ENCODE measurements around the gene CASKIN1.

CASKIN1 gene

GRCh38 chr16:2233046-2233775, 36.8 kb upstream of the CASKIN1 start:
- in situ Hi-C loops (cut with HindIII; ENCODE audit: low sequenced_read_pairs), result no loop called here
- H3K4me3 ChIP-seq (ENCODE audit: low read depth, low read length), result no peak overlapping the region
- no peak for DNase-seq (ENCODE audit: low read depth)
- TF ChIP-seq CTCF (IDR thresholded peaks at IDR 0.05; ENCODE audit: low read depth, low read length, missing control alignments), result no peak

DNA sequence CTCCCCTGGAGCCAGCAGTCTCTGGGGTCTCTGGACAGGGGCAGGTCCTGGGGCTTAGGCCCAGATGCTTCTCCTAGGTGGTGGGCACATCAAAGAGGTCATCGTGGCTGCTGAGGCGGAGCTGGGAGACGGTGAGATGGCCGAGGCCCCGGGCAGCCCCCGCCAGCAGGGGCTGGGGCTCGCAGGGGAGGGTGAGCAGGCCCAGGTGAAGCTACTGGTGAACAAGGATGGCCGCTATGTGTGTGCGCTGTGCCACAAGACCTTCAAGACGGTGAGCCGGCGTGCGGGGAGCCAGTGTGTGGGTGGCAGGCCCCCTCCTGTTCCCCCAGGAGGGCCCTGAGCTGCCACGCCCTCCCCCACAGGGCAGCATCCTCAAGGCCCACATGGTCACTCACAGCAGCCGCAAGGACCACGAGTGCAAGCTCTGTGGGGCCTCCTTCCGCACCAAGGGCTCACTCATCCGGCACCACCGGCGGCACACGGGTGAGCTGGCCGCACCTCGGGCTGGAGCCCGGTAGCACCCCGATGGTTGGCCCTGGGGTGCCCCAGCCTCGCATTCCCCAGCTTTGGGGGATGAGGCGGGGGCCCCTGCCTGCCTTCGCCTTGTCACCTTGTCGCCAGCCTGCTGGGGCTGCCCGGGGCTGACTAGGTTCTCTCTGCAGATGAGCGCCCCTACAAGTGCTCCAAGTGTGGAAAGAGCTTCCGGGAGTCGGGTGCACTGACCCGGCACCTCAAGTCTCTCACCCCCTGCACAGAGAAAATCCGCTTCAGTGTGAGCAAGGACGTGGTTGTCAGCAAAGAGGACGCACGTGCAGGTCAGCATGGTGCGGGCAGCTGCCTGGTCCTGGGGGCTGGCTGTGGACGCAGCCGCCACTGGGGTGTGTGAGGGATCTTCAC, 35.9 kb upstream of the CASKIN1 start:
- DNase-seq (ENCODE audit: low read depth), result no peak
- H3K4me3 ChIP-seq (ENCODE audit: low read depth, low read length), result no peak overlapping the region
- no peak for TF ChIP-seq CTCF (IDR thresholded peaks at IDR 0.05; ENCODE audit: low read depth, low read length, missing control alignments)
- in situ Hi-C loops (cut with HindIII; ENCODE audit: low sequenced_read_pairs), result no loop called here

DNA sequence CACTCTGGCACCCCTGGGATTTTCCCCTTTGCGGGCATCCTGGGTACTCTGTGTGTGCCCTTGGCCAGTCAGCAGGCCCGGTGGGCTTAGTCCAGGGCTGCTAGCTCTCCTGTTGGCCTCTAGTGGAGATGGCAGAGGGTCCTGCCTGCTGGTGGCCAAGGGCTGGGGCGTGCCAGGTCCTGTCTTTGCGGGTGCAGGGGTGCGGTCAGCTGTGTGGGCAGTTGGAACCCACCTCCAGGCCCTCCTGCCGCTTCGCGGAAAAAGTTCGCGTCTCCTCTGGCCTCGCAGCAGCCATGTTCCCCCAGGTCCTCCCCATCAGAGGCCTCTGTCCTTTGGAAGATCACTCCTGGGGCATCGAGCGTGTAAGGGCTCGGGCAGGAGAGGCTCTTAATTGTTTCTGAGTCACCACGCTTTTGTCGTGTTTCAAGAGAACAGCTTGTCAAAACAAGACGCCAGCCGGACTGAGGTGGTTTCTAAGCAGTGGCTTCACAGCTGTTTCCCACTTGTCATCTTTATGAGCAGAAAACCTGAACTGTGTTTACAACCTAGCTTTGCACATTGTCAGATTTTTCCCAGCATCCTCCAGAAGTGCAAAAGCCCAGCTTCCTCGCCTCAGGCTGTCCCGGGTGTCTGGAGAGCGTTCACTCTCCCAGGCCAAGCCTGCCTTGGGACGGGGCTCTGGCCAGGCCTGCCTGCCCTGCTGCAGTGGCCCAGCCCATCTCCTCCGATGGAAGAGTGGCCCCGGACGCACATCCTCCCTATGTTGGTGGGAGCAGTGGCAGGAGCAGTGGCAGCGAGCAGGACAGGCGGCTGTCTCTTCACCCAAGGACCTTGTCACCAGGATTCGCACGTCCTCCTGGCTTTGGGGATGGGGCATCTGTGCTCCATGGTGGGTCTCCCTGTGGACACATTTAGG, 34.9 kb upstream of the CASKIN1 start:
- DNase-seq (ENCODE audit: low read depth), result no peak
- TF ChIP-seq CTCF (IDR thresholded peaks at IDR 0.05; ENCODE audit: low read depth, low read length, missing control alignments), result no peak
- no peak overlapping the region for H3K4me3 ChIP-seq (ENCODE audit: low read depth, low read length)
- in situ Hi-C loops (cut with HindIII; ENCODE audit: low sequenced_read_pairs), result no loop called here

DNA sequence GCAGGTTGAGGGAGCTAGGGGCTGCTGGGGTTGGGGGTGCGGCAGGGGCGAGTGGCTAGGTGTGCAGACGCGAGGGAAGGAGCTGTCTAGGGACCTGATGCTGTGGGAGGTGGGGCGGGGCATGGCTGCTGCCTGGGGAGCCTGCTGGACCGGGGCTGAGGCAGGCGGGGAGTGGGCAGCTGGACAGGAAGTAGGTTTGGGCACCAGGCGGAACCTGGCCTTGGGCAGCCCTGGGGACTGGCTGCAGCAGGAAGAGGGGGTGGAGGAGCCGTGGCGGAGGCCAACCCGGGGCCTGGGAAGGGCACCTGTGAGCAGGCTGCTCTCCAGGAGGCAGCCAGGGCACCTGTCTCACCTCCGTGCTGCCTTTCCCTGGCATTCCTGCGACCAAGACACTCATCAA, 34.0 kb upstream of the CASKIN1 start:
- no peak for TF ChIP-seq CTCF (IDR thresholded peaks at IDR 0.05; ENCODE audit: low read depth, low read length, missing control alignments)
- in situ Hi-C loops (cut with HindIII; ENCODE audit: low sequenced_read_pairs), result no loop called here
- no peak for DNase-seq (ENCODE audit: low read depth)
- no peak overlapping the region for H3K4me3 ChIP-seq (ENCODE audit: low read depth, low read length)

- TF ChIP-seq CTCF (IDR thresholded peaks at IDR 0.05; ENCODE audit: low read depth, low read length, missing control alignments), result no peak
- no peak for DNase-seq (ENCODE audit: low read depth)
- in situ Hi-C loops (cut with HindIII; ENCODE audit: low sequenced_read_pairs), result no loop called here
- H3K4me3 ChIP-seq (ENCODE audit: low read depth, low read length), result no peak overlapping the region
Observed at GRCh38 chr16:2229632-2230250, 33.3 kb upstream of the CASKIN1 start.

GRCh38 chr16:2229091-2229490, 32.7 kb upstream of the CASKIN1 start:
- no peak for TF ChIP-seq CTCF (IDR thresholded peaks at IDR 0.05; ENCODE audit: low read depth, low read length, missing control alignments)
- no peak overlapping the region for H3K4me3 ChIP-seq (ENCODE audit: low read depth, low read length)
- no peak for DNase-seq (ENCODE audit: low read depth)
- in situ Hi-C loops (cut with HindIII; ENCODE audit: low sequenced_read_pairs), result no loop called here
